OCI-LY7 (cell line): Measurements from ENCODE around the gene BLM.

Experiments
- EZH2phosphoT487 ChIP-seq: fragments of 200-600 bp; sonication (generic); IDR thresholded peaks from 2 replicates; pipeline ENCODE4 v1.6.1; 2018; ENCODE audit warnings: low read depth, borderline replicate concordance, mild to moderate bottlenecking, mixed run types, antibody characterized with exemption, low read length, moderate library complexity, mixed read lengths
- TF ChIP-seq, protein P1 (sequence below): fragments of 200-600 bp; sonication (generic); conservative IDR thresholded peaks from 2 replicates; pipeline ENCODE4 v1.5.1; 2014; ENCODE audit warnings: mild to moderate bottlenecking, antibody characterized with exemption, low read length, moderate library complexity, mixed read lengths

- TF ChIP-seq, protein P1, sequence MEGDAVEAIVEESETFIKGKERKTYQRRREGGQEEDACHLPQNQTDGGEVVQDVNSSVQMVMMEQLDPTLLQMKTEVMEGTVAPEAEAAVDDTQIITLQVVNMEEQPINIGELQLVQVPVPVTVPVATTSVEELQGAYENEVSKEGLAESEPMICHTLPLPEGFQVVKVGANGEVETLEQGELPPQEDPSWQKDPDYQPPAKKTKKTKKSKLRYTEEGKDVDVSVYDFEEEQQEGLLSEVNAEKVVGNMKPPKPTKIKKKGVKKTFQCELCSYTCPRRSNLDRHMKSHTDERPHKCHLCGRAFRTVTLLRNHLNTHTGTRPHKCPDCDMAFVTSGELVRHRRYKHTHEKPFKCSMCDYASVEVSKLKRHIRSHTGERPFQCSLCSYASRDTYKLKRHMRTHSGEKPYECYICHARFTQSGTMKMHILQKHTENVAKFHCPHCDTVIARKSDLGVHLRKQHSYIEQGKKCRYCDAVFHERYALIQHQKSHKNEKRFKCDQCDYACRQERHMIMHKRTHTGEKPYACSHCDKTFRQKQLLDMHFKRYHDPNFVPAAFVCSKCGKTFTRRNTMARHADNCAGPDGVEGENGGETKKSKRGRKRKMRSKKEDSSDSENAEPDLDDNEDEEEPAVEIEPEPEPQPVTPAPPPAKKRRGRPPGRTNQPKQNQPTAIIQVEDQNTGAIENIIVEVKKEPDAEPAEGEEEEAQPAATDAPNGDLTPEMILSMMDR, result no peak
- no peak for TF ChIP-seq EZH2phosphoT487
Observed at GRCh38 chr15:90708516-90708915, 8.6 kb upstream of the BLM start.
